ENCODE results near the gene NT5M.

Gene NT5M

DNA sequence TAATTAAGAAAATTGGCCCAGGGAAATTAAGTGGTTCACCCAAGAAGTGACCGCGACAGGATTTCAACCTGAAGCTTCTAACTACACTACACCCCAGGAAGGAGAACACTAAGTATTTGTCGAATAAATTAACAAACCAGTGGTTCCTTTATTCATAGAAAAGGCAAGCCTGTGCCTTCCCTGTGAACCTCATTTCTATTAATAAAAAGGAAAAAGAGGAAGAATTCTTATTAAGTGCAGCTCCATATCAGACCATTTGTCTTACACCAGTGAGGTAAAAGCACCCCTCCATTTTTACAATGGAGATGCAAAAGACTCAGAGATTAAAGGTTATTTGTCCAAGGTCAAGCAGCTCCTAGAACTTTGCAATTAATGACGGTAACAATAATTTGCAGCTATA lies 23.9 kb upstream of the NT5M start:
- no peak for DNase-seq

DNA sequence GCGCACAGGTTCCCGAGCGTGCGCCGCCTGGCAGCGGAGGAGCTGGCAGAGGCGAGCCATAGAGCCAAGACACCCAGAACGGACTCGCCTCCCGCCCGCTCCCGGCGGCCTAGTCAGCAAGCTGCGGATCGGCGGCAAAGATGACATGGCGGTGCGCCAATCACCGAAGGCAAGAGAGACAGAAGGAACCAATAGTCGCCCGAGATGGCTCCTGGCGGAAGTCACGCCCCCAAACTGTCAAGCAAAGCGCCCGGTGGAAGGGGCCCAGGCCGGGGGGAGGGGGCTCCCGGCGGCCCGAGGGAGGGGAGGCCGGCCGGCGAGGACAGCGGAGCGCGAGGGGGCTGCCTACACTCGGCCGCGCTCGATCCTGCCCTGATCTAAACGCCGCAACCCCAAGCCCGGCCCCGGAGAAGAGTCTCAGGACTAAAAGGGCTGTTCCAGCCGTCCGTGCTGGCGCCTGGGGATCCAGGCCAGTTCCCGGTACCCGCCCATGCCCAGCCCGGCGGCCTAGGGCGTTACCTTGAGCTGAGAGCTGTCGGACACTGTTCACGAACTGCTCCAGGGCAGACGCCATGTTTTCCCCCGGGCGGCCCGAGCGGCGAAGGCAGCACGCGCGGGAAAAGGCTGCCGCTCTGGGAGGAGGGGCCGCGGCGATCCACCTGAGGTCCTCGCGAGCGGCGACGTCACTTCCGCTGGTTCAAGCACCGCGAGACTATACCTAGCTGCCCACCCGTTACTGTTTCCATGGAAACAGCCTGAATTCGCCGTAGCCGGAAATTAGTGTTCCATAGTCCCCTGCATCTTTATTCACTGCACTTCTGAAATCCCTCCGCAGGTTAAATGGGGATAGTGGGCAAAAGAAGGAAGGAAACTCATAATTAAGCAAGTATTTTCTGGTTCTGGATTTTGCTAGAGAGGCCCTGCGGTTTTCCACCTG lies 22.3 kb upstream of the NT5M start, which contains the start of gene COPS3:
Gene COPS3, minus strand, starts transcription at position 634 of the 937 bp plus-strand sequence. Its CDS starts 60 bp downstream, at position 574.
- peak within 1 kb of the TSS; percentile 97 for H3K4me3 ChIP-seq (ENCODE audit: low read length)
- peak within 1 kb of the TSS; percentile 90 for H3K4me2 ChIP-seq (ENCODE audit: low read length)
- peak within 1 kb of the TSS; percentile 98 for H3K56ac ChIP-seq (ENCODE audit: low read length)
- H3K4me1 ChIP-seq (ENCODE audit: control insufficient read depth, low read depth, low read length): peaks cover 2% of the 10 kb centered on the region
- no CpG with 5 or more reads among the region's 80 CpGs for WGBS (ENCODE audit: extremely low coverage, insufficient coverage, low lambda C conversion rate)
- H2BK5ac ChIP-seq (ENCODE audit: low read length): peak within 1 kb of the TSS; percentile 67
- H3K79me1 ChIP-seq (ENCODE audit: low read length): peaks cover 12% of the 10 kb centered on the region
- peak within 1 kb of the TSS; percentile 17 for H4K8ac ChIP-seq (ENCODE audit: low read depth, low read length)
- H3K79me2 ChIP-seq (ENCODE audit: control insufficient read depth, insufficient read depth, low read length): peaks cover 36% of the 10 kb centered on the region
- peak within 1 kb of the TSS; percentile 91 for H3K18ac ChIP-seq (ENCODE audit: low read length)
- H4K5ac ChIP-seq (ENCODE audit: low read length): peak within 1 kb of the TSS; percentile 95
- peak within 1 kb of the TSS; percentile 76 for H3K23ac ChIP-seq (ENCODE audit: low read length)
- no peak within 1 kb of the TSS for H2BK120ac ChIP-seq (ENCODE audit: low read depth, low read length)
- DNase-seq: peak; percentile 99
- H3K9ac ChIP-seq (ENCODE audit: low read length): peak within 1 kb of the TSS; percentile 99
- no peak within 1 kb of the TSS for H2BK15ac ChIP-seq (replicated peaks; ENCODE audit: low read depth)
- no peak within 1 kb of the TSS for H2AK5ac ChIP-seq (ENCODE audit: low read length)
- H3K27me3 ChIP-seq (ENCODE audit: insufficient read depth, low read length, poor library complexity): no peaks in the 10 kb centered on the region
- H3K36me3 ChIP-seq (ENCODE audit: control insufficient read depth, insufficient read depth, low read length): peaks cover 1% of the 10 kb centered on the region
- peak within 1 kb of the TSS; percentile 65 for H3K4ac ChIP-seq (ENCODE audit: low read depth, low read length)
- H3K27ac ChIP-seq (ENCODE audit: low read depth, low read length): peak within 1 kb of the TSS; percentile 64

More for the DNA sequence above, 23.9 kb upstream of the NT5M start:
- Histone ChIP-seq H3K27me3 (ENCODE audit: insufficient read depth, low read length, poor library complexity) (no peaks in the 10 kb centered on the region), H3K79me2 (ENCODE audit: control insufficient read depth, insufficient read depth, low read length) (peaks cover 39% of the 10 kb centered on the region), H2BK15ac (replicated peaks; ENCODE audit: low read depth) (no peak overlapping the region), H3K18ac (ENCODE audit: low read length) (no peak overlapping the region), H3K56ac (ENCODE audit: low read length) (no peak overlapping the region), H4K5ac (ENCODE audit: low read length) (no peak overlapping the region), H3K23ac (ENCODE audit: low read length) (no peak overlapping the region), H2BK5ac (ENCODE audit: low read length) (no peak overlapping the region), H2BK120ac (ENCODE audit: low read depth, low read length) (no peak overlapping the region), H3K4me3 (ENCODE audit: low read length) (no peak overlapping the region), H3K79me1 (ENCODE audit: low read length) (peaks cover 14% of the 10 kb centered on the region), H3K4me1 (ENCODE audit: control insufficient read depth, low read depth, low read length) (peaks cover 2% of the 10 kb centered on the region), H3K36me3 (ENCODE audit: control insufficient read depth, insufficient read depth, low read length) (peaks cover 2% of the 10 kb centered on the region), H3K4ac (ENCODE audit: low read depth, low read length) (no peak overlapping the region), H3K27ac (ENCODE audit: low read depth, low read length) (no peak overlapping the region), H3K4me2 (ENCODE audit: low read length) (peak overlapping the region; percentile 58), H3K9ac (ENCODE audit: low read length) (peak overlapping the region; percentile 82), H2AK5ac (ENCODE audit: low read length) (no peak overlapping the region), H4K8ac (ENCODE audit: low read depth, low read length) (no peak overlapping the region)
- no CpG with 5 or more reads among the region's 4 CpGs for WGBS (ENCODE audit: extremely low coverage, insufficient coverage, low lambda C conversion rate)

GRCh38 chr17:17285951-17286350 lies 17.2 kb upstream of the NT5M start:
- Histone ChIP-seq H4K8ac (ENCODE audit: low read depth, low read length) (no peak overlapping the region), H3K79me2 (ENCODE audit: control insufficient read depth, insufficient read depth, low read length) (no peaks in the 10 kb centered on the region), H3K27ac (ENCODE audit: low read depth, low read length) (no peak overlapping the region), H2BK5ac (ENCODE audit: low read length) (no peak overlapping the region), H3K18ac (ENCODE audit: low read length) (no peak overlapping the region), H3K23ac (ENCODE audit: low read length) (no peak overlapping the region), H3K4ac (ENCODE audit: low read depth, low read length) (no peak overlapping the region), H4K5ac (ENCODE audit: low read length) (no peak overlapping the region), H3K9ac (ENCODE audit: low read length) (no peak overlapping the region), H2AK5ac (ENCODE audit: low read length) (no peak overlapping the region), H3K4me3 (ENCODE audit: low read length) (no peak overlapping the region), H3K56ac (ENCODE audit: low read length) (no peak overlapping the region), H3K79me1 (ENCODE audit: low read length) (no peaks in the 10 kb centered on the region), H2BK15ac (replicated peaks; ENCODE audit: low read depth) (no peak overlapping the region), H3K4me1 (ENCODE audit: control insufficient read depth, low read depth, low read length) (peaks cover 2% of the 10 kb centered on the region), H3K27me3 (ENCODE audit: insufficient read depth, low read length, poor library complexity) (no peaks in the 10 kb centered on the region), H3K4me2 (ENCODE audit: low read length) (no peak overlapping the region), H3K36me3 (ENCODE audit: control insufficient read depth, insufficient read depth, low read length) (no peaks in the 10 kb centered on the region), H2BK120ac (ENCODE audit: low read depth, low read length) (no peak overlapping the region)
- WGBS (ENCODE audit: extremely low coverage, insufficient coverage, low lambda C conversion rate): no CpG with 5 or more reads among the region's 5 CpGs
- no peak for DNase-seq

GRCh38 chr17:17289086-17289485 lies 14.1 kb upstream of the NT5M start:
- no peaks in the 10 kb centered on the region for H3K4me1 ChIP-seq (ENCODE audit: control insufficient read depth, low read depth, low read length)
- H3K27me3 ChIP-seq (ENCODE audit: insufficient read depth, low read length, poor library complexity): no peaks in the 10 kb centered on the region
- H3K4me2 ChIP-seq (ENCODE audit: low read length): no peak overlapping the region
- H4K5ac ChIP-seq (ENCODE audit: low read length): no peak overlapping the region
- H2BK15ac ChIP-seq (replicated peaks; ENCODE audit: low read depth): no peak overlapping the region
- no peak overlapping the region for H2BK5ac ChIP-seq (ENCODE audit: low read length)
- WGBS (ENCODE audit: extremely low coverage, insufficient coverage, low lambda C conversion rate): no CpG with 5 or more reads among the region's 4 CpGs
- H3K56ac ChIP-seq (ENCODE audit: low read length): no peak overlapping the region
- H3K27ac ChIP-seq (ENCODE audit: low read depth, low read length): no peak overlapping the region
- H2AK5ac ChIP-seq (ENCODE audit: low read length): no peak overlapping the region
- H3K9ac ChIP-seq (ENCODE audit: low read length): no peak overlapping the region
- no peak overlapping the region for H2BK120ac ChIP-seq (ENCODE audit: low read depth, low read length)
- DNase-seq: no peak
- no peak overlapping the region for H3K23ac ChIP-seq (ENCODE audit: low read length)
- H3K79me1 ChIP-seq (ENCODE audit: low read length): no peaks in the 10 kb centered on the region
- no peak overlapping the region for H3K18ac ChIP-seq (ENCODE audit: low read length)
- no peaks in the 10 kb centered on the region for H3K79me2 ChIP-seq (ENCODE audit: control insufficient read depth, insufficient read depth, low read length)
- H4K8ac ChIP-seq (ENCODE audit: low read depth, low read length): no peak overlapping the region
- H3K36me3 ChIP-seq (ENCODE audit: control insufficient read depth, insufficient read depth, low read length): no peaks in the 10 kb centered on the region
- H3K4ac ChIP-seq (ENCODE audit: low read depth, low read length): no peak overlapping the region
- H3K4me3 ChIP-seq (ENCODE audit: low read length): no peak overlapping the region

- Histone ChIP-seq H3K27ac (ENCODE audit: low read depth, low read length) (no peak overlapping the region), H4K8ac (ENCODE audit: low read depth, low read length) (no peak overlapping the region), H2BK15ac (replicated peaks; ENCODE audit: low read depth) (no peak overlapping the region), H3K18ac (ENCODE audit: low read length) (no peak overlapping the region), H3K23ac (ENCODE audit: low read length) (no peak overlapping the region), H3K4me3 (ENCODE audit: low read length) (no peak overlapping the region), H3K9ac (ENCODE audit: low read length) (no peak overlapping the region), H3K4ac (ENCODE audit: low read depth, low read length) (no peak overlapping the region), H3K27me3 (ENCODE audit: insufficient read depth, low read length, poor library complexity) (no peaks in the 10 kb centered on the region), H3K4me2 (ENCODE audit: low read length) (no peak overlapping the region), H3K36me3 (ENCODE audit: control insufficient read depth, insufficient read depth, low read length) (no peaks in the 10 kb centered on the region), H3K79me1 (ENCODE audit: low read length) (no peaks in the 10 kb centered on the region), H2AK5ac (ENCODE audit: low read length) (no peak overlapping the region), H3K4me1 (ENCODE audit: control insufficient read depth, low read depth, low read length) (no peaks in the 10 kb centered on the region), H3K79me2 (ENCODE audit: control insufficient read depth, insufficient read depth, low read length) (no peaks in the 10 kb centered on the region), H2BK5ac (ENCODE audit: low read length) (no peak overlapping the region), H4K5ac (ENCODE audit: low read length) (no peak overlapping the region), H2BK120ac (ENCODE audit: low read depth, low read length) (no peak overlapping the region), H3K56ac (ENCODE audit: low read length) (no peak overlapping the region)
- WGBS (ENCODE audit: extremely low coverage, insufficient coverage, low lambda C conversion rate): no CpG with 5 or more reads among the region's 7 CpGs
- no peak for DNase-seq
Observed at GRCh38 chr17:17289701-17290100, 13.5 kb upstream of the NT5M start.
